WTC11 (cell line): Measurements from ENCODE around the gene BTBD9. TPM values are rescaled to one million over a fixed set of nuclear protein-coding genes. Genes with fewer than 3 reads are reported as not detected.

Experiments used
- ATAC-seq: fragments of 200-7000 bp; cut with Tn5 transposase; 2 replicates; pipeline ENCODE4 v1.10.0; 2021; ENCODE audit warnings: mild to moderate bottlenecking, moderate library complexity
- CTCF ChIA-PET: fragments of 300-600 bp; sonication (Branson Sonifier 250); formaldehyde crosslinking; loops from one replicate; lab custom pipeline; 2021; ENCODE audit warnings: antibody characterized with exemption; lab: Charles Lee
- POLR2A ChIA-PET: fragments of 350-600 bp; sonication (Branson Sonifier 250); formaldehyde crosslinking; loops from one replicate; lab custom pipeline; 2021; ENCODE audit warnings: antibody characterized with exemption; lab: Charles Lee
- DNase-seq: peaks from one replicate; pipeline ENCODE4 v3.0.0; 2021; ENCODE audit warnings: low spot score
- H3K27ac Mint-ChIP-seq: 2 replicates; pipeline ENCODE4 v1.8.0; 2021; ENCODE audit warnings: mixed read lengths
- H3K27me3 Mint-ChIP-seq: 2 replicates; pipeline ENCODE4 v1.8.0; 2021; ENCODE audit warnings: low read depth, mild to moderate bottlenecking, moderate library complexity, mixed read lengths
- H3K36me3 Mint-ChIP-seq: 2 replicates; pipeline ENCODE4 v1.8.0; 2021; ENCODE audit warnings: mixed read lengths
- H3K4me1 Mint-ChIP-seq: 2 replicates; pipeline ENCODE4 v1.8.0; 2022; ENCODE audit warnings: mixed read lengths
- H3K4me3 Mint-ChIP-seq: 2 replicates; pipeline ENCODE4 v1.8.0; 2021; ENCODE audit warnings: mild to moderate bottlenecking, moderate library complexity, mixed read lengths
- H3K9me3 Mint-ChIP-seq: 2 replicates; pipeline ENCODE4 v1.8.0; 2021; ENCODE audit warnings: mixed read lengths
- ELF4 ChIP-seq: sonication (generic); formaldehyde crosslinking; IDR thresholded peaks from 2 replicates; pipeline ENCODE4 v1.8.1; 2022; ENCODE audit warnings: low read depth, mild to moderate bottlenecking, moderate library complexity, missing genetic modification reagents
- EMX1 ChIP-seq: fragments of 250-450 bp; sonication (Bioruptor Pico); IDR thresholded peaks from 2 replicates; pipeline ENCODE4 v1.8.0; 2021; ENCODE audit warnings: mild to moderate bottlenecking
- NR2C2 ChIP-seq: sonication (generic); formaldehyde crosslinking; IDR thresholded peaks from 2 replicates; pipeline ENCODE4 v1.8.0; 2022; ENCODE audit warnings: mild to moderate bottlenecking, missing genetic modification reagents
- SMAD3 ChIP-seq: sonication (generic); formaldehyde crosslinking; IDR thresholded peaks from 2 replicates; pipeline ENCODE4 v1.8.0; 2022; ENCODE audit warnings: missing genetic modification reagents, mild to moderate bottlenecking, borderline replicate concordance
- ZNF121 ChIP-seq: sonication (generic); formaldehyde crosslinking; IDR thresholded peaks from 2 replicates; pipeline ENCODE4 v1.8.0; 2023; ENCODE audit warnings: missing genetic modification reagents
- ZNF416 ChIP-seq: fragments of 250-450 bp; sonication (Bioruptor Pico); IDR thresholded peaks from 2 replicates; pipeline ENCODE4 v1.9.0; 2021; ENCODE audit warnings: mild to moderate bottlenecking, inconsistent platforms
- ZNF671 ChIP-seq: fragments of 250-450 bp; sonication (Bioruptor Pico); IDR thresholded peaks from 2 replicates; pipeline ENCODE4 v1.8.0; 2021; ENCODE audit warnings: mild to moderate bottlenecking
- total RNA-seq: library from RNA; stranded (reverse); gene quantifications from 3 replicates; pipeline ENCODE4 v1.2.3, GENCODE V29; 2021
- TF ChIP-seq, protein P1 (sequence below): sonication (generic); formaldehyde crosslinking; IDR thresholded peaks from 2 replicates; pipeline ENCODE4 v1.8.1; 2023; ENCODE audit warnings: mild to moderate bottlenecking, missing genetic modification reagents, moderate library complexity
- TF ChIP-seq, protein P2 (sequence below): sonication (generic); formaldehyde crosslinking; IDR thresholded peaks from 2 replicates; pipeline ENCODE4 v1.8.1; 2022; ENCODE audit warnings: mild to moderate bottlenecking, moderate library complexity, missing genetic modification reagents
- TF ChIP-seq, protein P3 (sequence below): sonication (generic); formaldehyde crosslinking; IDR thresholded peaks from 2 replicates; pipeline ENCODE4 v1.8.0; 2022; ENCODE audit warnings: mild to moderate bottlenecking, missing genetic modification reagents
- TF ChIP-seq, protein P4 (sequence below): sonication (generic); formaldehyde crosslinking; IDR thresholded peaks from 2 replicates; pipeline ENCODE4 v1.8.1; 2022; ENCODE audit warnings: low read depth, mild to moderate bottlenecking, moderate library complexity, missing genetic modification reagents, borderline replicate concordance
- TF ChIP-seq, protein P5 (sequence below): fragments of 250-450 bp; sonication (Bioruptor Pico); IDR thresholded peaks from 2 replicates; pipeline ENCODE4 v2.1.2; 2022; ENCODE audit warnings: mild to moderate bottlenecking, moderate library complexity
- TF ChIP-seq, protein P6 (sequence below): sonication (generic); formaldehyde crosslinking; IDR thresholded peaks from 2 replicates; pipeline ENCODE4 v1.8.1; 2023; ENCODE audit warnings: mild to moderate bottlenecking, missing genetic modification reagents, moderate library complexity
- TF ChIP-seq, protein P7 (sequence below): sonication (generic); formaldehyde crosslinking; conservative IDR thresholded peaks from 2 replicates; pipeline ENCODE4 v1.8.1; 2023; ENCODE audit warnings: mild to moderate bottlenecking, low read depth, missing genetic modification reagents, moderate library complexity

The BTBD9 gene
- total RNA-seq, 1 experiment from 2014 or later: 4.2 TPM

DNA sequence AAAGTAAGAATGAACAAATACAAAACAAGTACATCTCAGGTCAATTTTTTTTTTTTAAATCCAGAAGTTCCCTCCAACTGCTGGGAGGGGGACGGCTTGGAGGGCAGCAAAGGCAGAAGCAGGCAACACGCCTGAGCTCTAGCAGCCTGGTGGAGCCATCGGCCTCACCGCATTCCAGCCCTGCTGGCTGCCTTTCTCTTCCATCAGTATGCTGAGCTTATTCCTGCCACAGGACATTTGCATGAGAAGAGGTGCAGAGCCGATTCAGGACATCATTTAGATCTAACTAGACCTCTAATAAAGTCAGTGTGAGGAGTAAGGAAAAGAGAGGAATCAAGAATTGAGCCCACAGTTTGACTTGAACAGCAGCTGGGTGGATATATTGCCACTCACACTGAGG is 501.4 kb downstream of the BTBD9 start (continued):
- TF ChIP-seq, protein P1, sequence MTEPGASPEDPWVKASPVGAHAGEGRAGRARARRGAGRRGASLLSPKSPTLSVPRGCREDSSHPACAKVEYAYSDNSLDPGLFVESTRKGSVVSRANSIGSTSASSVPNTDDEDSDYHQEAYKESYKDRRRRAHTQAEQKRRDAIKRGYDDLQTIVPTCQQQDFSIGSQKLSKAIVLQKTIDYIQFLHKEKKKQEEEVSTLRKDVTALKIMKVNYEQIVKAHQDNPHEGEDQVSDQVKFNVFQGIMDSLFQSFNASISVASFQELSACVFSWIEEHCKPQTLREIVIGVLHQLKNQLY (CRISPR knock-in tag): no peak
- TF ChIP-seq, protein P2, sequence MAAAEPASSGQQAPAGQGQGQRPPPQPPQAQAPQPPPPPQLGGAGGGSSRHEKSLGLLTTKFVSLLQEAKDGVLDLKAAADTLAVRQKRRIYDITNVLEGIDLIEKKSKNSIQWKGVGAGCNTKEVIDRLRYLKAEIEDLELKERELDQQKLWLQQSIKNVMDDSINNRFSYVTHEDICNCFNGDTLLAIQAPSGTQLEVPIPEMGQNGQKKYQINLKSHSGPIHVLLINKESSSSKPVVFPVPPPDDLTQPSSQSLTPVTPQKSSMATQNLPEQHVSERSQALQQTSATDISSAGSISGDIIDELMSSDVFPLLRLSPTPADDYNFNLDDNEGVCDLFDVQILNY: no peak
- TF ChIP-seq, protein P3, sequence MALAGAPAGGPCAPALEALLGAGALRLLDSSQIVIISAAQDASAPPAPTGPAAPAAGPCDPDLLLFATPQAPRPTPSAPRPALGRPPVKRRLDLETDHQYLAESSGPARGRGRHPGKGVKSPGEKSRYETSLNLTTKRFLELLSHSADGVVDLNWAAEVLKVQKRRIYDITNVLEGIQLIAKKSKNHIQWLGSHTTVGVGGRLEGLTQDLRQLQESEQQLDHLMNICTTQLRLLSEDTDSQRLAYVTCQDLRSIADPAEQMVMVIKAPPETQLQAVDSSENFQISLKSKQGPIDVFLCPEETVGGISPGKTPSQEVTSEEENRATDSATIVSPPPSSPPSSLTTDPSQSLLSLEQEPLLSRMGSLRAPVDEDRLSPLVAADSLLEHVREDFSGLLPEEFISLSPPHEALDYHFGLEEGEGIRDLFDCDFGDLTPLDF: no peak
- 0 out of 2 replicates have a peak, but pooled peaks have one; percentile 56 for TF ChIP-seq ZNF671 (CRISPR knock-in tag)
- TF ChIP-seq SMAD3 (CRISPR knock-in tag): no peak
- peak; percentile 83 for TF ChIP-seq ZNF121

DNA sequence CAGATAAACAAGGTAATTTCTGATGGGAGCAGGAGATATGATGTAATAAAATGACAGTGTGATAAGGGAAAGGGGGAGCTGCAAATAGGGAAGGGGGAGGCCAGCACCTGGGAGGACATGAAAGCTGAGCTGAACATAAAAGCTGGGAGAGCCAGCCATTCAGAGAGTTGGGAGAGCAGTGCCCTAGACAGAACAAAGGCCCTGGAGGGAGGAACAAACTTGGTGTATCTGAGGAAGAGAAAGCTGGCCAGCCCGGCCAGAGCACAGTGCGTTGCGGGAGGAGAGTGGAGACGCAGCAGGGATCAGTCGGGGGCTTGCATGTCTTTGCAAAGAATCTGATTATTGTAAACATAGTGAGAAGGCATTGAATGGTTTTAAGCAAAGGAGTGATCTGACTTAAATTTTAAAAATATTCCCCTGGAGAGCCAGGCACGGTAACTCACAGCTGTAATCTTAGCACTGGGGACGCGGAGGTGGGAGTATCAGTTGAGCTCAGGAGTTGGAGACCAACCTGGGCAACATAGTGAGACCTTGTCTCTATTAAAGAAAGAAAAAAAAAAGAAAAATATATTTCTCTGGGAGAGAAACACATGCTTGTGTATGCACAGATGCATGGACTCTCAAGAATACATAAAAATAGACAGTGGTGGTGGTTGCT is 502.0 kb downstream of the BTBD9 start:
- H3K27me3 Mint-ChIP-seq: no peaks in the 10 kb centered on the region
- peaks cover 54% of the 10 kb centered on the region for H3K4me1 Mint-ChIP-seq
- peak overlapping the region; percentile 53 for H3K4me3 Mint-ChIP-seq
- DNase-seq: peak; percentile 40
- TF ChIP-seq ZNF416 (CRISPR knock-in tag) (no peak), EMX1 (CRISPR knock-in tag) (no peak), NR2C2 (no peak), ELF4 (CRISPR knock-in tag) (no peak)
- TF ChIP-seq, protein P4, sequence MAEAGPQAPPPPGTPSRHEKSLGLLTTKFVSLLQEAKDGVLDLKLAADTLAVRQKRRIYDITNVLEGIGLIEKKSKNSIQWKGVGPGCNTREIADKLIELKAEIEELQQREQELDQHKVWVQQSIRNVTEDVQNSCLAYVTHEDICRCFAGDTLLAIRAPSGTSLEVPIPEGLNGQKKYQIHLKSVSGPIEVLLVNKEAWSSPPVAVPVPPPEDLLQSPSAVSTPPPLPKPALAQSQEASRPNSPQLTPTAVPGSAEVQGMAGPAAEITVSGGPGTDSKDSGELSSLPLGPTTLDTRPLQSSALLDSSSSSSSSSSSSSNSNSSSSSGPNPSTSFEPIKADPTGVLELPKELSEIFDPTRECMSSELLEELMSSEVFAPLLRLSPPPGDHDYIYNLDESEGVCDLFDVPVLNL: no peak
- TF ChIP-seq, protein P5, sequence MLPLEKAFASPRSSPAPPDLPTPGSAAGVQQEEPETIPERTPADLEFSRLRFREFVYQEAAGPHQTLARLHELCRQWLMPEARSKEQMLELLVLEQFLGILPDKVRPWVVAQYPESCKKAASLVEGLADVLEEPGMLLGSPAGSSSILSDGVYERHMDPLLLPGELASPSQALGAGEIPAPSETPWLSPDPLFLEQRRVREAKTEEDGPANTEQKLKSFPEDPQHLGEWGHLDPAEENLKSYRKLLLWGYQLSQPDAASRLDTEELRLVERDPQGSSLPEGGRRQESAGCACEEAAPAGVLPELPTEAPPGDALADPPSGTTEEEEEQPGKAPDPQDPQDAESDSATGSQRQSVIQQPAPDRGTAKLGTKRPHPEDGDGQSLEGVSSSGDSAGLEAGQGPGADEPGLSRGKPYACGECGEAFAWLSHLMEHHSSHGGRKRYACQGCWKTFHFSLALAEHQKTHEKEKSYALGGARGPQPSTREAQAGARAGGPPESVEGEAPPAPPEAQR (CRISPR knock-in tag): no peak
- TF ChIP-seq, protein P6, sequence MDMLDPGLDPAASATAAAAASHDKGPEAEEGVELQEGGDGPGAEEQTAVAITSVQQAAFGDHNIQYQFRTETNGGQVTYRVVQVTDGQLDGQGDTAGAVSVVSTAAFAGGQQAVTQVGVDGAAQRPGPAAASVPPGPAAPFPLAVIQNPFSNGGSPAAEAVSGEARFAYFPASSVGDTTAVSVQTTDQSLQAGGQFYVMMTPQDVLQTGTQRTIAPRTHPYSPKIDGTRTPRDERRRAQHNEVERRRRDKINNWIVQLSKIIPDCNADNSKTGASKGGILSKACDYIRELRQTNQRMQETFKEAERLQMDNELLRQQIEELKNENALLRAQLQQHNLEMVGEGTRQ (CRISPR knock-in tag): no peak
- TF ChIP-seq, protein P7, sequence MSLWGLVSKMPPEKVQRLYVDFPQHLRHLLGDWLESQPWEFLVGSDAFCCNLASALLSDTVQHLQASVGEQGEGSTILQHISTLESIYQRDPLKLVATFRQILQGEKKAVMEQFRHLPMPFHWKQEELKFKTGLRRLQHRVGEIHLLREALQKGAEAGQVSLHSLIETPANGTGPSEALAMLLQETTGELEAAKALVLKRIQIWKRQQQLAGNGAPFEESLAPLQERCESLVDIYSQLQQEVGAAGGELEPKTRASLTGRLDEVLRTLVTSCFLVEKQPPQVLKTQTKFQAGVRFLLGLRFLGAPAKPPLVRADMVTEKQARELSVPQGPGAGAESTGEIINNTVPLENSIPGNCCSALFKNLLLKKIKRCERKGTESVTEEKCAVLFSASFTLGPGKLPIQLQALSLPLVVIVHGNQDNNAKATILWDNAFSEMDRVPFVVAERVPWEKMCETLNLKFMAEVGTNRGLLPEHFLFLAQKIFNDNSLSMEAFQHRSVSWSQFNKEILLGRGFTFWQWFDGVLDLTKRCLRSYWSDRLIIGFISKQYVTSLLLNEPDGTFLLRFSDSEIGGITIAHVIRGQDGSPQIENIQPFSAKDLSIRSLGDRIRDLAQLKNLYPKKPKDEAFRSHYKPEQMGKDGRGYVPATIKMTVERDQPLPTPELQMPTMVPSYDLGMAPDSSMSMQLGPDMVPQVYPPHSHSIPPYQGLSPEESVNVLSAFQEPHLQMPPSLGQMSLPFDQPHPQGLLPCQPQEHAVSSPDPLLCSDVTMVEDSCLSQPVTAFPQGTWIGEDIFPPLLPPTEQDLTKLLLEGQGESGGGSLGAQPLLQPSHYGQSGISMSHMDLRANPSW (CRISPR knock-in tag): no peak
- ChIA-PET CTCF (interaction anchor here (0.7 to 1.6 kb wide), 13 partner anchors 15 to 484 kb away, joined by 3 to 8 read pairs (median 3); no protein-coding TSS in a partner anchor), POLR2A (interaction anchor here (0.6 kb wide), 1 partner anchor 22 kb away, joined by 3 read pairs; no protein-coding TSS in a partner anchor)
- no peaks in the 10 kb centered on the region for H3K9me3 Mint-ChIP-seq
- peak overlapping the region; percentile 91 for H3K27ac Mint-ChIP-seq
- peak; percentile 89 for ATAC-seq
- no peaks in the 10 kb centered on the region for H3K36me3 Mint-ChIP-seq
